H1 (cell line): Measurements from ENCODE around the gene IRF7.

Source experiments
- CHD1 ChIP-seq: IDR thresholded peaks from 2 replicates; pipeline ENCODE4 v1.6.1; 2012; ENCODE audit warnings: low read depth, low read length, improper control_type of control experiment
- EP300 ChIP-seq, 2 experiments: IDR thresholded peaks; 1 replicate in 1 of 2; 2 replicates in 1 of 2; pipeline ENCODE4 v1.6.1; 2011 to 2012; ENCODE audit warnings: low read depth in 2 of 2, low read length in 2 of 2, mild to moderate bottlenecking in 2 of 2, borderline replicate concordance in 1 of 2, inconsistent platforms in 1 of 2, moderate library complexity in 1 of 2
- FOSL1 ChIP-seq: IDR thresholded peaks from 2 replicates; pipeline ENCODE4 v1.6.1; 2011; ENCODE audit warnings: mild to moderate bottlenecking, low read depth, low read length, moderate library complexity; ENCODE audit not compliant: insufficient read depth
- POLR2A ChIP-seq, 2 experiments: IDR thresholded peaks; 1 replicate in 1 of 2; 2 replicates in 1 of 2; pipeline ENCODE4 v1.6.1; 2011; ENCODE audit warnings: low read depth in 2 of 2, low read length in 2 of 2, mild to moderate bottlenecking in 2 of 2; ENCODE audit errors: control extremely low read depth in 1 of 2
- POLR2AphosphoS5 ChIP-seq: IDR thresholded peaks from 2 replicates; pipeline ENCODE4 v1.6.1; 2011; ENCODE audit warnings: low read depth, low read length
- TAF7 ChIP-seq: optimal IDR thresholded peaks from 2 replicates; pipeline ENCODE3; 2011; ENCODE audit warnings: low read depth, mild to moderate bottlenecking, inconsistent platforms, low read length, moderate library complexity, borderline replicate concordance

DNA sequence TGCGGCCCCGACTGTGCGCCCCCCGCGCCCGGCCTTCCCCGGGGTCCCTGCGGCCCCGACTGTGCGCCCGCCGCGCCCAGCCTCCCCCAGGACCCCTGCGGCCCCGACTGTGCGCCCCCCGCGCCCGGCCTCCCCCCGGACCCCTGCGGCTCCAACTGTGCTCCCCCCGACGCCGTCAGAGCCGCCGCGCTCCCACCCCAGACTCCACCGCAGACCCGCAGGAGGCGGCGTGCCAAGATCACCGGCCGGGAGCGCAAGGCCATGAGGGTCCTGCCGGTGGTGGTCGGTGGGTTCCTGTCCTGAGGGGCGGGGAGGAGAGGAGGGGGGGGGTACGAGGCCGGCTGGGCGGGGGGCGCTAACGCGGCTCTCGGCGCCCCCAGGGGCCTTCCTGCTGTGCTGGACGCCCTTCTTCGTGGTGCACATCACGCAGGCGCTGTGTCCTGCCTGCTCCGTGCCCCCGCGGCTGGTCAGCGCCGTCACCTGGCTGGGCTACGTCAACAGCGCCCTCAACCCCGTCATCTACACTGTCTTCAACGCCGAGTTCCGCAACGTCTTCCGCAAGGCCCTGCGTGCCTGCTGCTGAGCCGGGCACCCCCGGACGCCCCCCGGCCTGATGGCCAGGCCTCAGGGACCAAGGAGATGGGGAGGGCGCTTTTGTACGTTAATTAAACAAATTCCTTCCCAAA is 24.4 kb upstream of the IRF7 start:
- peak; percentile 74; the same call in 1 of the 2 replicates for TF ChIP-seq POLR2AphosphoS5
- no peak for TF ChIP-seq FOSL1
- TF ChIP-seq CHD1: no peak
- TF ChIP-seq POLR2A (IDR thresholded peaks at IDR 0.05; ENCODE audit: control extremely low read depth in 1 of 2, low read depth in 2 of 2, low read length in 2 of 2): no peak
- no peak for TF ChIP-seq TAF7
- no peak for TF ChIP-seq EP300 (IDR thresholded peaks at IDR 0.05; ENCODE audit: borderline replicate concordance in 1 of 2, low read depth in 2 of 2, low read length in 2 of 2)
